Measurements from ENCODE around the gene MYRF. TPM values are rescaled to one million over a fixed set of nuclear protein-coding genes. Genes with fewer than 3 reads are reported as not detected.

MYRF gene
- polyA plus RNA-seq, 1 donor from 2014 or later = not detected

GRCh38 chr11:61769946-61770683 lies 17.7 kb downstream of the MYRF start:
- Mint-ChIP-seq H3K36me3 (no peaks in the 10 kb centered on the region), H3K4me1 (no peaks in the 10 kb centered on the region), H3K27ac (no peak overlapping the region), H3K9me3 (no peaks in the 10 kb centered on the region), H3K4me3 (no peak overlapping the region), H3K27me3 (peaks cover 4% of the 10 kb centered on the region)

GRCh38 chr11:61771195-61771894 lies 18.9 kb downstream of the MYRF start:
- Mint-ChIP-seq H3K4me3 (peak overlapping the region in 1 of 4 donors; percentile 5), H3K27ac (no peak overlapping the region), H3K4me1 (peaks cover 0 to 1% (median 0%) of the 10 kb centered on the region in 3 donors), H3K36me3 (peaks cover 1% of the 10 kb centered on the region), H3K9me3 (no peaks in the 10 kb centered on the region), H3K27me3 (peaks cover 4% of the 10 kb centered on the region)

DNA sequence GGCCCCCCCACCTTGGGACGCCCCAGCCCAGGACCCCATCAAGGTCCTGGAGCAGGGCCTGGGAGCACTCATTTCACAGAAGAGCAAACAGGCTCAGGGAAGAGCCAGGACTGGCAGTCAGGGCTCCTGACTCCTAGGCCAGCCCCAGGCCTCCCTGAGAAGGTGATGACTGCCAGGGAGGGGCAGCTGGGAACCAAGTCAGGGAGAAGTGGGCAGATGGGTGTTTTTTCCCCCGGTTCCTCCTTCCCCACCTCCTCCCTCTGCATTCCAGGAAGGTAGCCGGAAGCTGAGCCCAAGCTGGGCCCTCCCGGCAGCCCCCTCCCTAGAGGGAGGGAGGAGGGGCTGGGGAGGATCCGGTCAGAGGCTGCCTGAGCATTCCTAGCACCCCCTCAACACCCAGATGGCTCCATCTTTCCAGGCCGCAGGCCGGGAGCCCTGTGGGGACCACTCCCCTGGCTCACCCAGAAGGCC lies 19.6 kb downstream of the MYRF start:
- Mint-ChIP-seq H3K27ac (no peak overlapping the region), H3K36me3 (peaks cover 1% of the 10 kb centered on the region), H3K4me3 (no peak overlapping the region), H3K27me3 (peaks cover 5% of the 10 kb centered on the region), H3K4me1 (peaks cover 0 to 2% (median 1%) of the 10 kb centered on the region in 3 donors), H3K9me3 (no peaks in the 10 kb centered on the region)

GRCh38 chr11:61773356-61773755 lies 20.9 kb downstream of the MYRF start:
- peaks cover 0 to 6% (median 1%) of the 10 kb centered on the region in 3 donors for H3K4me1 Mint-ChIP-seq
- peak overlapping the region in 1 of 3 donors; percentile 76 for H3K27ac Mint-ChIP-seq
- no peak overlapping the region for H3K4me3 Mint-ChIP-seq
- H3K27me3 Mint-ChIP-seq = peaks cover 6% of the 10 kb centered on the region
- H3K9me3 Mint-ChIP-seq = no peaks in the 10 kb centered on the region
- H3K36me3 Mint-ChIP-seq = peaks cover 1% of the 10 kb centered on the region

DNA sequence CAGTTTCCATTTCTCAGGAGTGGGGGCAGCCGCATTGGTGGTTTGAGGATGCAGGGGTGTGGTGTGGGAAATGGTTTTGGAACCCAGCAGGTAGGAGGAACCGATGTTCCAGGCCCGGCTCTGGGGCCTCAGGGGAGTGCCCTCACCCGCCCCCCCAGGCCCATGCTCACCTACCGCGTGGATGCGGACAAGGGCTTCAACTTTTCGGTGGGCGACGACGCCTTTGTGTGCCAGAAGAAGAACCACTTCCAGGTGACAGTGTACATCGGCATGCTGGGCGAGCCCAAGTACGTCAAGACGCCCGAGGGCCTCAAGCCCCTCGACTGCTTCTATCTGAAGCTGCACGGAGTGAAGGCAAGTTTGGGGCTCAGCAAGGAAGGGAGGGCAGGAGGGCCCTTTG lies 21.4 kb downstream of the MYRF start:
- Mint-ChIP-seq H3K27ac (no peak overlapping the region), H3K27me3 (peaks cover 8% of the 10 kb centered on the region), H3K4me1 (peaks cover 0 to 6% (median 4%) of the 10 kb centered on the region in 3 donors), H3K4me3 (no peak overlapping the region), H3K36me3 (peaks cover 1% of the 10 kb centered on the region), H3K9me3 (no peaks in the 10 kb centered on the region)

- Mint-ChIP-seq H3K4me1 (peaks cover 0 to 6% (median 4%) of the 10 kb centered on the region in 3 donors), H3K9me3 (no peaks in the 10 kb centered on the region), H3K27me3 (peaks cover 9% of the 10 kb centered on the region), H3K36me3 (peaks cover 1% of the 10 kb centered on the region), H3K4me3 (peak overlapping the region in 1 of 4 donors; percentile 72), H3K27ac (no peak overlapping the region)
These were observed 22.0 kb downstream of the MYRF start for GRCh38 chr11:61774411-61774810.

GRCh38 chr11:61775106-61775505 lies 22.7 kb downstream of the MYRF start:
- Mint-ChIP-seq H3K27ac (no peak overlapping the region), H3K27me3 (peaks cover 9% of the 10 kb centered on the region), H3K4me3 (no peak overlapping the region), H3K4me1 (peaks cover 0 to 6% (median 4%) of the 10 kb centered on the region in 3 donors), H3K36me3 (peaks cover 1% of the 10 kb centered on the region), H3K9me3 (no peaks in the 10 kb centered on the region)

DNA sequence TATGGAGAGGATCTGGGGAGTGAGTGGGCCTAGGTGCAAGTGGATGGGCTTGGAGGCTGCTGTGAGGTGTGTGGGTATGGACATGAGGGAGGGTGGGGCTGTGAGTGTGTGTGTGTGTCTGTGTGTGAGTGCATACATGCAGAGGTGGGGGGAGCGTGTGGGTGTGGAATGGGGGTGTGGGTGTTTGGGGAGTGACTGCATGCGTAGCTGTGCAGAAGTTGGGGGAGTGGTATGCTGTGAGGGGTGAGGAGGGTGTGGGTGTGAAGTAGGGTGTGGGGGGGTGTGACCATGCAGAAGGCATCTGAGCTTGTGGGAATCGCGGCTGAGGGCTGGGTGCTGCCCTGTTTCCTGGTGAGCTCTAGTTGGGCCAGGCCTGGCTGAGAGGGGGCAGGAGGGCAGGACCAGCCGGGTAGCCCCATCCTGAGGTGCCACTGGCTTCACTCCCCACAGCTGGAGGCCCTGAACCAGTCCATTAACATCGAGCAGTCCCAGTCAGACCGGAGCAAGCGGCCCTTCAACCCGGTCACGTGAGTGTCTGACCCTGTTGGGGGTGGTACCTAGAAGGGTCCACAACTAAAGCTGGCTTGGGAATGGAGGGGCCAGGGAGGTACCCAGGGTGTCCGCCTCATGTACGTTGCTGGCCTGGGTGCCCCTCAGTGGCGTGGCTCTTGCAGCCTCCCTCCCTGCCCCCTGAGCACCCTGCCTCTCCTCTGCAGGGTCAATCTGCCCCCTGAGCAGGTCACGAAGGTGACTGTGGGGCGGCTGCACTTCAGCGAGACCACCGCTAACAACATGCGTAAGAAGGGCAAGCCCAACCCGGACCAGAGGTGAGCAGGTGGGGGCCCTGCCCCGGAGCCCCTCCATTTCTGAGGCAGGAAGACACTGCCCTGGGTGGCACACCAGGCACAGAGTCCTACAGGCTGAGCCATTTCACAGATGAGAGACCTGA lies 23.4 kb downstream of the MYRF start:
- peak overlapping the region in 1 of 4 donors; percentile 73 for H3K4me3 Mint-ChIP-seq
- no peak overlapping the region for H3K27ac Mint-ChIP-seq
- H3K9me3 Mint-ChIP-seq = no peaks in the 10 kb centered on the region
- peaks cover 0 to 6% (median 4%) of the 10 kb centered on the region in 3 donors for H3K4me1 Mint-ChIP-seq
- peaks cover 9% of the 10 kb centered on the region for H3K27me3 Mint-ChIP-seq
- peaks cover 1% of the 10 kb centered on the region for H3K36me3 Mint-ChIP-seq

DNA sequence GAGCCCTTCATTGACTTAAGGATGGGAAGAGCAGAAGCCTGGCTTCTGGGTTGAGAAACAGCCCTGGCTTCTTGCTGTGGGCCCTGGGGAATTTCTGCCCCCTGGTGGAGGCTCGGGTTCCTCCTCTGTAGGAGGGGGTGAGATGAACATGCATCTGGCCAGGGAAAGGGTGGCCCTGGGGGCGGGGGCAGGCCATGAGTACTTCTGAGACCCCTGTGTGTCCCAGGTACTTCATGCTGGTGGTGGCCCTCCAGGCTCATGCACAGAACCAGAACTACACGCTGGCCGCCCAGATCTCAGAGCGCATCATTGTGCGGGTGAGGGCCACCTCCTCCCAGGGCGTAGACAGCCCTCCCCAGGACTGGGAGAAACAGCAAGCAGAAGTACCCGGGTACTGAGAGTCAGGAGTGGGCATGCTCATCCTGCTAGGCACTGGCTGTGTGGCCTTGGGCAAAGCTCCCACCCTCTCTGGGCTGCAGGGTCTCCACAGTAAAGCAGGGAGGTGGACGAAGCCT lies 24.2 kb downstream of the MYRF start:
- Mint-ChIP-seq H3K4me3 (peak overlapping the region in 3 of 4 donors; percentile 41 to 84 (median 73)), H3K27ac (no peak overlapping the region), H3K36me3 (peaks cover 1% of the 10 kb centered on the region), H3K27me3 (peaks cover 9% of the 10 kb centered on the region), H3K4me1 (peaks cover 0 to 6% (median 4%) of the 10 kb centered on the region in 3 donors), H3K9me3 (no peaks in the 10 kb centered on the region)

- peaks cover 1% of the 10 kb centered on the region for H3K36me3 Mint-ChIP-seq
- no peak overlapping the region for H3K27ac Mint-ChIP-seq
- peak overlapping the region in 3 of 4 donors; percentile 60 to 86 (median 73) for H3K4me3 Mint-ChIP-seq
- peaks cover 9% of the 10 kb centered on the region for H3K27me3 Mint-ChIP-seq
- peaks cover 0 to 6% (median 4%) of the 10 kb centered on the region in 3 donors for H3K4me1 Mint-ChIP-seq
- H3K9me3 Mint-ChIP-seq = no peaks in the 10 kb centered on the region
These were observed 25.0 kb downstream of the MYRF start for GRCh38 chr11:61777234-61778090.

DNA sequence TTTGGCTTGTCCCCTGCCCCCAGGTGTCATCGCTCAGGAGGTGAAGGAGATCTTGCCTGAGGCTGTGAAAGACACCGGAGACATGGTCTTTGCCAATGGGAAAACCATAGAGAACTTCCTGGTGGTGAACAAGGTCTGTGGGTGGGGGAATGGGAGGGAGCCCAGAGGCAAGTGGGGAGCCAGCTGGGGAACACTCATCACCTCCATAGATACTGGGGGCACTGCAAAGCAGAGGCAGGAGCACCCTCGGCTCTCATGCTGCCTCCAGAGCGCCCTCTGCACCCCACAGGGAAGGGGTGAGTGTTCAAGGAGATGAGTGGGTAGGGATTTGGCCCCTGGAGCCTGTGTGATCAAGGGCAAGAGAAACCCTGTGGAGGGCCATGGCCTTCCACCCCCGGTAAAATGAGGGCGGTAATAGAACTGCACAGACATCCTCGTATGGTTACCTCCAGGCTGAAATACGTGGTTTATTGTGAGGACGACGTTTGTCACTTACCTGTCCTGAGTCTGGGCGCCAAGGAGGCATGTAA lies 26.0 kb downstream of the MYRF start:
- Mint-ChIP-seq H3K4me3 (peak overlapping the region in 2 of 4 donors; percentile 49 to 60), H3K4me1 (peaks cover 0 to 6% (median 4%) of the 10 kb centered on the region in 3 donors), H3K27ac (no peak overlapping the region), H3K9me3 (no peaks in the 10 kb centered on the region), H3K27me3 (peaks cover 9% of the 10 kb centered on the region), H3K36me3 (peaks cover 1% of the 10 kb centered on the region)

DNA sequence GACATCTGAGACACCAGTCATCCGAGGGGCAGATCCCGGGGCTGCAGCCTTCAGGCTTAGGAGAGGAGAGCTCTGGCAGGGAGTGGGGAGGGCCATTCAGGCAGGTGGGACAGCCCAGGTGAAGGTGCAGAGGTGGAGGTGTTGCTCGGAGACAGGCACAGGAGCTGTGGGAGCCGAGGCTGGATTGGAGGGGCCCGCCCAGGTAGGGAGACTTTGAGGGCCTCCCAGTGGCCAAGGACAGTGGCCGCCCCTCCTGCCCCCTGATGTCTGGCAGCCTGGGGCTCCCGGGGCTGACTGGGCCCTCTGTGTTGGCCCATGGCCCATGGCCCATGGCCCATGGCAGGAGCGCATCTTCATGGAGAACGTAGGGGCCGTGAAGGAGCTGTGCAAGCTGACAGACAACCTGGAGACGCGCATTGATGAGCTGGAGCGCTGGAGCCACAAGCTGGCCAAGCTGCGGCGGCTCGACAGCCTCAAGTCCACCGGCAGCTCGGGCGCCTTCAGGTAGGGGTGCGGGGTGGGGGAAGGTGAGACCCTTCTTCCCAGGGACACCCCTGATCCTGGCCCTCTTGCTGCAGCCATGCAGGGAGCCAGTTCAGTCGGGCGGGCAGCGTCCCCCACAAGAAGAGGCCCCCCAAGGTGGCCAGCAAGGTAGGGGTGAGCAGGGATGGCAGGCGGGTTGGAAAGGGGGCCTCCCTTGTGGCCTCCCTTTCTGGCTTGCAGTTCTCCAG lies 26.6 kb downstream of the MYRF start:
- Mint-ChIP-seq H3K27me3 (peaks cover 7% of the 10 kb centered on the region), H3K9me3 (no peaks in the 10 kb centered on the region), H3K4me1 (peaks cover 0 to 6% (median 4%) of the 10 kb centered on the region in 3 donors), H3K4me3 (no peak overlapping the region), H3K27ac (no peak overlapping the region), H3K36me3 (peaks cover 1% of the 10 kb centered on the region)

All from IgD-negative memory B cell (primary cell).